Parathyroid adenoma (tissue), 2 donors: Measurements from ENCODE around the gene CAMTA1.

Experiments used
- H2AFZ ChIP-seq: fragments of 300-600 bp; sonication (generic); one replicate; pipeline ENCODE4 v1.7.0; 2017; ENCODE audit warnings: antibody characterized with exemption, mild to moderate bottlenecking
- H3K27ac ChIP-seq: fragments of 300-600 bp; sonication (generic); one replicate; pipeline ENCODE4 v1.7.0; 2017
- H3K27me3 ChIP-seq: fragments of 300-600 bp; sonication (generic); one replicate; pipeline ENCODE4 v1.7.0; 2017; ENCODE audit warnings: low read length; ENCODE audit not compliant: control insufficient read depth, insufficient read depth
- H3K36me3 ChIP-seq: fragments of 300-600 bp; sonication (generic); one replicate; pipeline ENCODE4 v1.7.0; 2017; ENCODE audit warnings: low read length; ENCODE audit not compliant: control insufficient read depth, insufficient read depth
- H3K4me1 ChIP-seq: fragments of 300-600 bp; sonication (generic); one replicate; pipeline ENCODE4 v1.7.0; 2017; ENCODE audit warnings: control low read depth
- H3K4me2 ChIP-seq: fragments of 300-600 bp; sonication (generic); one replicate; pipeline ENCODE4 v1.7.0; 2017; ENCODE audit warnings: low read length
- H3K4me3 ChIP-seq: fragments of 300-600 bp; sonication (generic); one replicate; pipeline ENCODE4 v1.7.0; 2017; ENCODE audit warnings: low read depth, low read length
- H3K79me2 ChIP-seq: fragments of 300-600 bp; sonication (generic); one replicate; pipeline ENCODE4 v1.7.0; 2017; ENCODE audit warnings: control low read depth
- H3K9ac ChIP-seq: fragments of 300-600 bp; sonication (generic); one replicate; pipeline ENCODE4 v1.7.0; 2017; ENCODE audit warnings: mild to moderate bottlenecking
- H3K9me3 ChIP-seq: fragments of 300-600 bp; sonication (generic); one replicate; pipeline ENCODE4 v1.7.0; 2017; ENCODE audit warnings: low read length; ENCODE audit not compliant: control insufficient read depth
- TF ChIP-seq, protein P1 (sequence below): fragments of 300-600 bp; sonication (generic); IDR thresholded peaks from one replicate; pipeline ENCODE4 v1.7.0; 2017; ENCODE audit warnings: antibody characterized with exemption, mild to moderate bottlenecking
- donor health status: primary hyperparathyroidism.

Gene CAMTA1

DNA sequence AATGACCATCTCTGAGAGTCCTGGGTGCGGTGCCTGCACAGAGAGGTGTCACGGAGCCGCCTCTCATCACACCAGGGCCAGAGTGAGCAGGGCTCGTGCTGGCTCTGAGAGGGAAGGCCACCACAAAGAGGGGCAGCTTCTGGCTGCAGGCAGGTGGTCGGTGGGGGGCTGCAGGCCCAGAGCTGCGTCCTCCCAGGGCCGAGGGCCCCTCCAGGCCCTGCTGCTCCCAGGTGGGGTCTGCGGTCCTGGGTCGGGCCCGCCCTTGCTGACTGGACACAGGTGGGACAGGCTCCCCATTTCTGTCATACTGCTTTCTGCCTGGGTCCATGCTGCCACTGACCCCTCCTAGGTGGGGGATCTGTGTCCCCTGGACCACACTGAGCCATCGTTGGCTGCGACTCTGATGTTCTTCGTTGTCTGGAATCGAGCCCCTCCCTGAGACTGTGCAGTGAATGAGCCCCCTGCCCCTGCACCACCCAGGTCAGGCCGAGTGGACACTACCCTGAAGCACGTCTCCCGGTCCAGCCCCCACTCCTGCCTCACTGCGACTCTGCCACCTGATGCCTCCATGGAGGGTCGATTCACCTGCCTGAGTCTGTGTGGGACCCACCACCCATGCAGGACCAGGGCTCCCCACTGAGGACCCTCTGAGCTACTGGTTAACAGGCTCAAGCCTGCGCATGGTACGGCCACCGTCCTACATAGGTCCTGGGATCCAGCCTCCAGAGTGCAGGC is 653.8 kb downstream of the CAMTA1 start:
- H3K9ac ChIP-seq: no peak overlapping the region
- no peak overlapping the region for H3K4me3 ChIP-seq
- no peaks in the 10 kb centered on the region for H3K27me3 ChIP-seq
- H3K36me3 ChIP-seq: no peaks in the 10 kb centered on the region
- H3K4me2 ChIP-seq: no peak overlapping the region
- no peak overlapping the region for H2AFZ ChIP-seq
- no peaks in the 10 kb centered on the region for H3K79me2 ChIP-seq
- H3K27ac ChIP-seq: no peak overlapping the region
- TF ChIP-seq, protein P1, sequence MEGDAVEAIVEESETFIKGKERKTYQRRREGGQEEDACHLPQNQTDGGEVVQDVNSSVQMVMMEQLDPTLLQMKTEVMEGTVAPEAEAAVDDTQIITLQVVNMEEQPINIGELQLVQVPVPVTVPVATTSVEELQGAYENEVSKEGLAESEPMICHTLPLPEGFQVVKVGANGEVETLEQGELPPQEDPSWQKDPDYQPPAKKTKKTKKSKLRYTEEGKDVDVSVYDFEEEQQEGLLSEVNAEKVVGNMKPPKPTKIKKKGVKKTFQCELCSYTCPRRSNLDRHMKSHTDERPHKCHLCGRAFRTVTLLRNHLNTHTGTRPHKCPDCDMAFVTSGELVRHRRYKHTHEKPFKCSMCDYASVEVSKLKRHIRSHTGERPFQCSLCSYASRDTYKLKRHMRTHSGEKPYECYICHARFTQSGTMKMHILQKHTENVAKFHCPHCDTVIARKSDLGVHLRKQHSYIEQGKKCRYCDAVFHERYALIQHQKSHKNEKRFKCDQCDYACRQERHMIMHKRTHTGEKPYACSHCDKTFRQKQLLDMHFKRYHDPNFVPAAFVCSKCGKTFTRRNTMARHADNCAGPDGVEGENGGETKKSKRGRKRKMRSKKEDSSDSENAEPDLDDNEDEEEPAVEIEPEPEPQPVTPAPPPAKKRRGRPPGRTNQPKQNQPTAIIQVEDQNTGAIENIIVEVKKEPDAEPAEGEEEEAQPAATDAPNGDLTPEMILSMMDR: no peak
- H3K4me1 ChIP-seq: no peaks in the 10 kb centered on the region
- H3K9me3 ChIP-seq: no peaks in the 10 kb centered on the region

- Histone ChIP-seq H3K9ac (no peak overlapping the region), H3K4me1 (no peaks in the 10 kb centered on the region), H2AFZ (no peak overlapping the region), H3K36me3 (no peaks in the 10 kb centered on the region), H3K27me3 (no peaks in the 10 kb centered on the region), H3K9me3 (no peaks in the 10 kb centered on the region), H3K4me3 (no peak overlapping the region), H3K79me2 (no peaks in the 10 kb centered on the region), H3K27ac (no peak overlapping the region), H3K4me2 (no peak overlapping the region)
- TF ChIP-seq, protein P1: no peak
Measured at GRCh38 chr1:7440154-7440553, 654.9 kb downstream of the CAMTA1 start.

GRCh38 chr1:7441143-7441841 is 656.0 kb downstream of the CAMTA1 start:
- H3K4me3 ChIP-seq: no peak overlapping the region
- H2AFZ ChIP-seq: no peak overlapping the region
- no peaks in the 10 kb centered on the region for H3K4me1 ChIP-seq
- H3K79me2 ChIP-seq: no peaks in the 10 kb centered on the region
- no peaks in the 10 kb centered on the region for H3K27me3 ChIP-seq
- no peaks in the 10 kb centered on the region for H3K9me3 ChIP-seq
- no peaks in the 10 kb centered on the region for H3K36me3 ChIP-seq
- TF ChIP-seq, protein P1: no peak
- H3K4me2 ChIP-seq: no peak overlapping the region
- no peak overlapping the region for H3K27ac ChIP-seq
- H3K9ac ChIP-seq: no peak overlapping the region

DNA sequence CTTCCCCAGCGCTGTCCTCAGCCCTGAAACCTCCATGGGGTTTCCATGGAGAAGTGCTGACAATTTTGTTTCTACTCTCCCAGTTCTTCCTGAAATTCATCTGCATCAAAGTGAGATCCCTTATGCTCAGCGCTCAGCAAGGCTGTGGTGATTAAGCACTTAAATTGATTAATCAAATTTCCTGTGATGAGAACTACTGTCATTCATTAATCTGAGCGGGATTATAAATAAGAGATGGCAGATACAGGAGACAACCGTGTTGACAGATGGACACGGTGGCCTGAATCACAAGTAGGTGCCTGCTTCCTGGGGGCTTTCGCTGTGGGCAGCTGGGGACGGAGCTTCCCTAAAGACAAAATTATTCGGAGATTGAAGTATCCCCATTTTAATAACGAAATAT is 656.8 kb downstream of the CAMTA1 start:
- TF ChIP-seq, protein P1: no peak
- no peak overlapping the region for H3K9ac ChIP-seq
- H3K27me3 ChIP-seq: no peaks in the 10 kb centered on the region
- H3K9me3 ChIP-seq: no peaks in the 10 kb centered on the region
- no peak overlapping the region for H3K4me2 ChIP-seq
- H3K4me1 ChIP-seq: no peaks in the 10 kb centered on the region
- no peaks in the 10 kb centered on the region for H3K36me3 ChIP-seq
- no peak overlapping the region for H2AFZ ChIP-seq
- H3K27ac ChIP-seq: no peak overlapping the region
- H3K79me2 ChIP-seq: no peaks in the 10 kb centered on the region
- no peak overlapping the region for H3K4me3 ChIP-seq

GRCh38 chr1:7442918-7443317 is 657.7 kb downstream of the CAMTA1 start:
- Histone ChIP-seq H3K4me3 (no peak overlapping the region), H3K79me2 (no peaks in the 10 kb centered on the region), H3K27ac (no peak overlapping the region), H3K4me1 (no peaks in the 10 kb centered on the region), H2AFZ (no peak overlapping the region), H3K9me3 (no peaks in the 10 kb centered on the region), H3K4me2 (no peak overlapping the region), H3K27me3 (no peaks in the 10 kb centered on the region), H3K36me3 (no peaks in the 10 kb centered on the region), H3K9ac (no peak overlapping the region)
- TF ChIP-seq, protein P1: no peak
